HL-60 (cell line): ENCODE measurements around the gene HMX3.

Experiments
- CTCF ChIP-seq: IDR thresholded peaks from one replicate; pipeline ENCODE4 v1.5.1; 2011; ENCODE audit warnings: low read length, control low read depth, inconsistent platforms; ENCODE audit not compliant: insufficient read depth
- GABPA ChIP-seq: IDR thresholded peaks from 2 replicates; pipeline ENCODE4 v1.6.1; 2012; ENCODE audit warnings: low read depth
- POLR2AphosphoS5 ChIP-seq: IDR thresholded peaks from 2 replicates; pipeline ENCODE4 v1.6.1; 2012; ENCODE audit warnings: low read depth
- REST ChIP-seq: IDR thresholded peaks from 2 replicates; pipeline ENCODE4 v1.6.1; 2012; ENCODE audit warnings: low read depth; ENCODE audit not compliant: insufficient replicate concordance
- SPI1 ChIP-seq: IDR thresholded peaks from 2 replicates; pipeline ENCODE4 v1.6.1; 2012; ENCODE audit warnings: low read depth, mild to moderate bottlenecking, borderline replicate concordance

GRCh38 chr10:123134343-123134914, 1.3 kb upstream of the HMX3 start:
- TF ChIP-seq CTCF (no peak), POLR2AphosphoS5 (no peak), SPI1 (no peak), REST (no peak), GABPA (no peak)
